NAMALWA (cell line): ENCODE results near the gene GAS5.
"Not testable (repeated sequence)": the region's sequence is repeated elsewhere in the genome, so short reads cannot be mapped to it uniquely, and the experiment has no call there.

Experiments
- DNase-seq: peaks from one replicate; pipeline ENCODE4 v3.0.0-alpha.2; 2015; ENCODE audit warnings: low spot score

The GAS5 gene

GRCh38 chr1:173869021-173869359 is 1.2 kb upstream of the GAS5 start:
- DNase-seq: peak; percentile 75

- DNase-seq: peak; percentile 92
These were observed 654 bp upstream of the GAS5 start, which contains the start of gene ZBTB37 for GRCh38 chr1:173868266-173869020. Gene ZBTB37 (plus strand): TSS chr1:173868380. CDS start chr1:173870226, 1,846 bp downstream.

DNA sequence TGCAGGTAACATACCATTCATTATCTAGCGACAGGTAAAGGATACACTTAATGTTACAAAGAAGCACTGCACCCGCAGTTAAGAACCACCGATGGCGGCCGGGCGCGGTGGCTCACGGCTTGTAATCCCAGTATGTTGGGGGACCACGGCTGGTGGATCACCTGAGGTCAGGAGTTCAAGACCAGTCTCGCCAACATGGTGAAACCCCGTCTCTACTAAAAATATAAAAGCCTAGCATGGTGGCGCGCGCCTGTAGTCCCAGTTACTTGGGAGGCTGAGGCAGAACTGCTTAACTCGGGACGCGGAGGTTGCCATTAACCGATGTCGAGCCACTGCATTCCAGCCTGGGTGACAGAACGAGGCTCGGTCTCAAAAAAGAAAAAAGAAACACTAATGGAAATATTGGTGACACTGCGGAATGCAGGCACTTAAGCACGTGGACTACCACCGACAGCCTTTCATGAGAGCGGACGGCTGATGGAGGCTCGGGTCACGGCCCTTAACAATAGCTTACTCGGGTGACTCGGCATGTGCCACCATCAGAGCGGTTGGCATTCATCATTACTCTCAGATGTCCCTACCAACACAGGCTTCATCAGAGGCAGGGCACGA is 542 bp downstream of the GAS5 start:
- DNase-seq: no peak

GRCh38 chr1:173866413-173867115 is 1.2 kb downstream of the GAS5 start:
- DNase-seq: peak; percentile 51

DNA sequence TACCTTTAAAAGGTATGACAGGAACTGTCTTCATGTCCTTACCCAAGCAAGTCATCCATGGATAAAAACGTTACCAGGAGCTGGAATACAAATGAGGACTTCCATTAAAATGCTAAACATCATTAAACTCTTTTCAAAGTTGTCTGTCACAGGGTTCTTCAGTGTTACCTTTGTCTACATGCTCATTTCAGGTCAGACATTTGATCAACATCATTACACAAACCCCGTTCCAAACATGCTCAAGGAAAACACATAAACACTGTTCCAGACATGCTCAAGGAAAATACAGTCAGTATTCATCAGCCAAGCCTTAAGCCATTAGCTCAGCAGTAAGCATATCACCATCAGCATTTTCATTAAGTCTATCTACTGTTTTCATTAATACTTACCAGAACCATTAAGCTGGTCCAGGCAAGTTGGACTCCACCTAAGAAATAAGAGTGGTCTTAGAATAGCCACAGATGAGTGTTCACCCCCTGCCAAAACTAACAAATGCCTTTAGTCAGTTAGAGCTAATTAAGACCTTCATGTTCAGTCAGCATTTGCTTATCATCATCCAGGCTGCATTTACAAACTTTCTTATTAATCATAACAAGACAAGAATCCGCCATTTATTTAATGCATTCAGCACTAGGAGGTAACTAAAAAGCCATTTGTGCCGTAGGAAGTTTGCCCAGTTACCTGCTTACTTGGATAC is 2.2 kb downstream of the GAS5 start:
- peak; percentile 51 for DNase-seq

- DNase-seq: peak; percentile 51
These were observed 3.5 kb downstream of the GAS5 start for GRCh38 chr1:173864179-173864867.

GRCh38 chr1:173863224-173864161 is 4.3 kb downstream of the GAS5 start:
- DNase-seq: peak; percentile 60

DNA sequence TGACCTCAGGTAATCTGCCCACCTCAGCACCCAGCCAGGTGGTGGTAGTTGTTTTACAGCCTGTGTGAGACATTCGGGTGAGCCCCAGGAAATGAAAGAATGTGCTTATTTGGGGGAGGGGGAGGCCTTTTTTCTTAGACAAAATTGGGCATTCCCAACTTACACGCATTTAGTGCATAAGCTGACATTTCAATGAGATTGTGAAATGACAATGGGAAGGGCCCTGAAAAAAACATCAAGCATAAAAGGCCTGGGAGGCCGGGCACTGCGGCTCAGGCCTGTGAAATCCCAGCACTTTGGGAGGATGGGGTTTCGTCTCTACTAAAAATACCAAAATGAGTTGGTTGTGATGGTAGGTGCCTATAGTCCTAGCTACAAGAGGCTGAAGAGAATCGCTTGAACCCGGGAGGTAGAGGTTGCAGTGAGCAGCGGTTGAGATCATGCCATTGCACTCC is 5.0 kb downstream of the GAS5 start:
- DNase-seq: peak; percentile 70

- DNase-seq: peak; percentile 77
These were observed 5.5 kb downstream of the GAS5 start for GRCh38 chr1:173862146-173862768.

- peak; percentile 74 for DNase-seq
These were observed 6.1 kb downstream of the GAS5 start for GRCh38 chr1:173861731-173862145.

GRCh38 chr1:173860065-173860464 is 7.7 kb downstream of the GAS5 start:
- DNase-seq: no peak

DNA sequence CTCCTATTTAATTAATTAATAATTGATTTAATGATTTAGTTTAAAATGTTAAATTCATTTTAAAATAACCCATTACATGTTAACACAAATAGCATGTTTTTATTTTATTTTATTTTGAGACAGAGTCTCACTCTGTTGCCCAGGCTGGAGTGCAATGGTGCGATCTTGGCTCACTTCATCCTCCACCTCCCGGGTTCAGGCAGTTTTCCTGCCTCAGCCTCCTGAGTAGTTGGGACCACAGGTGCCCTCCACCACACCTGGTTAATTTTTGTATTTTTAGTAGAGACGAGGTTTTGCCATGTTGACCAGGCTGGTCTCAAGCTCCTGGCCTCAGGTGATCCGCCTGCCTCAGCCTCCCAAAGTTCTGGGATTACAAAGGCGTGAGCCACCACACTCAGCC is 8.2 kb downstream of the GAS5 start:
- not testable (repeated sequence) for DNase-seq

DNA sequence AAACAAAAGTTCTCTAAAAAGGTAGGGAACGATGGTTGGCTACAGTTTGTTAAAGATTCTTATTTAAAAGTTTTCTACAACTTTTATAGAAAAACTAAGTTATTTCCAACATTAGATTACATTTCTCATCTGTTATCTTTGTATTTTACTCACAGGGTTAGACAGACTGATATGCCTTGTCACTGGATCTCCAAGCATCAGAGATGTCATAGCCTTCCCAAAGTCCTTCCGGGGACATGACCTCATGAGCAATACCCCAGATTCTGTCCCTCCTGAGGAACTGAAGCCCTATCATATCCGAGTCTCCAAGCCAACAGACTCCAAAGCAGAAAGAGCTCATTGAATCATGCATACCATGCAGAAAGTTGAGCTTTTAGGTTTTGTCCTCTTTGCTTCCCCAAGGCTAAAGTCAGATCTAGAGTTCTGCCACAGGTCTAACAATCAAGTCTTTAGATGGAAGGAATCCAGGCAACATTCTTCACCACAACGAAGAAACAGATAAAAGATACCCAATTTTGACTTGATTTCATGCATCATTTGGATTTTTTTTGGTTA is 10.3 kb downstream of the GAS5 start:
- DNase-seq: no peak

DNA sequence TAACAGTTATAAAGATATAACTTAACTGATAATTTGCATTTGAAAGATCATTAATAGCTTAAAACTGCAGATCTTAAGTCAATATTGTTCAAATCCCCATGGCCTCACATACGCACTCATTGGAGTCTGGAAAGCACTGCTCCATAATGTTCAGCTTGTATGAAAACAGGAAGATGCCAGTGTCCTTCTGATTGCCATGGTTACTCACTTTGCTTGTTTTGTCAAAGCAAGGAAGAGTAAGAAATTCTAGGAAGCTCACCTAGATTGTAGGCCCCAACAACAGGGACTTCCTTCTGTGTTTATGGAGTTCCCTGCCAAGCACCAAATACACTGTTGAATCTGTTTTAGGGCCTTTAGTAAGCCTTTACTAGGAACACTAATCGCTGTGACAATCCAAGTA is 10.9 kb downstream of the GAS5 start:
- no peak for DNase-seq

DNA sequence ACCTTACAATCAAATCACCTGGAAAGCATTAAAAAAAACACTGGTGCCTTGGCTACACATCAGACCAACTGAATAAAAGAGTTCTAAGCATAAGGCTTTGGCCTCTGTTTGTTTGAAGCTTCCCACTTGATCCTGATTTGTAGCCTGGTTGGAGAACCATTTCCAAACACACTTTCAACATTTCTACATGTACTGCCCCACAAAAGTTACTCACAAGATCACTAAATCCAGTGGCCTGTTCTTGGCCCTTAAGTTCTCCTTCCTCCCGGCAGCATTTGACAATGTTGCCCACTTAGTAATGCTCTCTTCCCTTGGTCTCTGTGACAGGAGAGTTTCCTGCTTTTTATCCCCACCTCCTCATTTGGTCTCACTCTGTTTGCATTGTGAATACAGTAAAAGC is 11.8 kb downstream of the GAS5 start:
- DNase-seq: no peak

DNA sequence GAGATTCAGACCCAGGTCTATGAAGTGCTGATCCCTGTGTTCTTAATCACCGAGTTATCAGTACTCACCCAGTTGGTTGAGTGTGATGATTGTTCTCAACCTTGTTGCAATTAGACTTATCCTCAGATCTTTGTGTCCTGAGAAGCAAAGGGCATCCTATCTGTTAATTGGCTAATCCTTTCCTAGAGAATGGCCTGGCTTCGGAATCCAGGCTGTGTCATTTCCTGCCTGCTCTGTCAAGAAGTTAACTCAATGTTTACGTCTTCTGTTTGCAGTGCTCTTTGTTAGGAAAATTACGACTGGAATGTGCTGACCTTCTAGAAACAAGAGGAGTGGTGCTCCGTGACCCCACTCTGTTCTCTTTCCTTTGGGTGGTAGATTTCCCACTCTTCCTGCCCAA is 14.7 kb downstream of the GAS5 start:
- no peak for DNase-seq

DNA sequence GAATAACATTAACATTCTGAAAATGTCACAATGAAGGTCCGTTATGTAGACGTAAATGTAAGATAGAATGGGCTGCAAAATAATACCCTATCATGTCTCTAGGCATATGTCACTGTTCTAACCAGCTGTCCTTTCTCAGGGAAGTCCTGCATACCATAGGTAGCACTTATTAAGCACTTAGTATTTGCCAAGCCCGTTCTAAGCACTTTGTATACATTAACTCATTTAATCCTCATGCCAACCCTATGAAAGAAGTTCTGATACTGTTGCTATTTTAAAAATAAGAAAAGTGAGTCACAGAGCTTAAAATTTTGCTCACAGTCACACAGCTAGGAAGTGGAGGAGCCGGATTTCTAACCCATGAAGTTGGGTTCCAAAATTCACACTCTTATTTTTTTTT is 15.7 kb downstream of the GAS5 start:
- no peak for DNase-seq

GRCh38 chr1:173832748-173833147 is 35.0 kb downstream of the GAS5 start:
- DNase-seq: no peak

- DNase-seq: no peak
These were observed 40.2 kb downstream of the GAS5 start for GRCh38 chr1:173827611-173828010.
